Measurements from ENCODE around the gene TMEM52B.
A peak's percentile ranks its signal among the peaks of the same experiment; 100 is the strongest.

GRCh38 chr12:10130042-10130441 lies 48.8 kb upstream of the TMEM52B start, which contains the start of gene CLEC7A:
- no peak for TF ChIP-seq POLR2A (IDR thresholded peaks at IDR 0.05; ENCODE audit: low read depth, low read length)
- TF ChIP-seq POLR2AphosphoS5 (IDR thresholded peaks at IDR 0.05; ENCODE audit: low read depth, low read length): no peak
- TF ChIP-seq SPI1 (IDR thresholded peaks at IDR 0.05; ENCODE audit: low read depth, low read length): peak; percentile 83
- TF ChIP-seq TAF1 (IDR thresholded peaks at IDR 0.05; ENCODE audit: low read depth, low read length): no peak
